Measurements from ENCODE around the gene DNM3.

GRCh38 chr1:171807556-171807955 is 33.7 kb upstream of the DNM3 start:
- TF ChIP-seq CTCF (conservative IDR thresholded peaks at IDR 0.05 in 1 of 2, IDR thresholded peaks at IDR 0.05 in 1 of 2; ENCODE audit: extremely low read depth in 1 of 2, insufficient read depth in 1 of 2, low read depth in 1 of 2, low read length in 2 of 2) (no peak), EZH2 (IDR thresholded peaks at IDR 0.05; ENCODE audit: borderline replicate concordance, low read length) (no peak)
